K562 (cell line): ENCODE results near the gene PLEKHB1. TPM values are rescaled to one million over a fixed set of nuclear protein-coding genes. Genes with fewer than 3 reads are reported as not detected.

Experiments used
- ARID1B ChIP-seq: fragments of 450-650 bp; IDR thresholded peaks from 2 replicates; pipeline ENCODE4 v1.6.1; 2016; ENCODE audit warnings: antibody characterized with exemption, mild to moderate bottlenecking, inconsistent platforms
- ASH1L ChIP-seq: fragments of 450-650 bp; IDR thresholded peaks from 2 replicates; pipeline ENCODE4 v1.6.1; 2018; ENCODE audit warnings: borderline replicate concordance, mild to moderate bottlenecking, low read depth; ENCODE audit not compliant: partially characterized antibody
- BACH1 ChIP-seq: fragments of 200-800 bp; sonication (Bioruptor generic); IDR thresholded peaks from 2 replicates; pipeline ENCODE4 v1.6.1; 2016; ENCODE audit warnings: missing genetic modification characterization, missing compliant biosample characterization
- BRCA1 ChIP-seq, 2 experiments: fragments of 450-650 bp in 1 of 2; sonication (generic) in 1 of 2; formaldehyde crosslinking in 1 of 2; IDR thresholded peaks; 2 replicates each; pipeline versions ENCODE4 v1.5.0 to v1.6.1; 2017 to 2020; ENCODE audit warnings: mild to moderate bottlenecking in 1 of 2, missing genetic modification reagents in 1 of 2
- CBX1 ChIP-seq: sonication (generic); IDR thresholded peaks from 2 replicates; pipeline ENCODE4 v1.6.1; 2016; ENCODE audit warnings: antibody characterized with exemption, low read depth, mild to moderate bottlenecking
- CBX5 ChIP-seq: IDR thresholded peaks from 2 replicates; pipeline ENCODE4 v1.6.1; 2014; ENCODE audit warnings: low read depth, borderline replicate concordance
- ELK1 ChIP-seq: sonication (generic); formaldehyde crosslinking; IDR thresholded peaks from 2 replicates; pipeline ENCODE4 v1.8.1; 2022; ENCODE audit warnings: missing genetic modification reagents
- GABPB2 ChIP-seq: fragments of 250-450 bp; sonication (Bioruptor Pico); conservative IDR thresholded peaks from 2 replicates; pipeline ENCODE4 v1.5.1; 2021; ENCODE audit warnings: mild to moderate bottlenecking
- GTF2A2 ChIP-seq: IDR thresholded peaks from 2 replicates; pipeline ENCODE4 v1.6.1; 2016; ENCODE audit warnings: mild to moderate bottlenecking, missing genetic modification characterization, missing compliant biosample characterization
- HMG20A ChIP-seq: fragments of 450-650 bp; formaldehyde crosslinking; conservative IDR thresholded peaks from 2 replicates; pipeline ENCODE4 v1.4.0; 2020; ENCODE audit warnings: mild to moderate bottlenecking, mixed read lengths
- HSF4 ChIP-seq: fragments of 250-450 bp; sonication (Bioruptor Pico); IDR thresholded peaks from 2 replicates; pipeline ENCODE4 v2.1.2; 2022; ENCODE audit warnings: mild to moderate bottlenecking, moderate library complexity, borderline replicate concordance
- MECOM ChIP-seq: fragments of 250-450 bp; sonication (Bioruptor Pico); IDR thresholded peaks from 2 replicates; pipeline ENCODE4 v1.8.0; 2022; ENCODE audit warnings: inconsistent platforms
- MXI1 ChIP-seq: IDR thresholded peaks from 2 replicates; pipeline ENCODE4 v1.6.1; 2011; ENCODE audit warnings: low read depth, mild to moderate bottlenecking, improper control_type of control experiment, low read length
- PHTF2 ChIP-seq: fragments of 250-450 bp; sonication (Bioruptor Pico); IDR thresholded peaks from 2 replicates; pipeline ENCODE4 v1.5.0; 2021; ENCODE audit warnings: mild to moderate bottlenecking
- PTBP1 ChIP-seq: fragments of 200-400 bp; formaldehyde crosslinking; IDR thresholded peaks from 2 replicates; pipeline ENCODE4 v1.6.1; 2017; ENCODE audit warnings: low read depth, low read length
- SMAD3 ChIP-seq: fragments of 450-650 bp; formaldehyde crosslinking; conservative IDR thresholded peaks from 2 replicates; pipeline ENCODE4 v1.4.0; 2020; ENCODE audit warnings: mild to moderate bottlenecking
- SPI1 ChIP-seq: IDR thresholded peaks from 2 replicates; pipeline ENCODE4 v1.6.1; 2011; ENCODE audit warnings: low read depth, low read length, control low read depth, borderline replicate concordance
- SRF ChIP-seq, 2 experiments: fragments of 250-450, 450-650 bp in 1 of 2; sonication (Bioruptor Pico) in 1 of 2; sonication (generic) in 1 of 2; formaldehyde crosslinking; IDR thresholded peaks; 2 replicates each; pipeline versions ENCODE4 v1.5.0 to v1.5.1; 2020 to 2022; ENCODE audit warnings: mild to moderate bottlenecking in 1 of 2, missing genetic modification reagents in 1 of 2
- SRSF1 ChIP-seq: fragments of 200-400 bp; formaldehyde crosslinking; IDR thresholded peaks from 2 replicates; pipeline ENCODE4 v1.6.1; 2017; ENCODE audit warnings: mild to moderate bottlenecking, low read depth, low read length, moderate library complexity
- TBL1XR1 ChIP-seq, 2 experiments: IDR thresholded peaks; 2 replicates each; pipeline ENCODE4 v1.6.1; 2012; ENCODE audit warnings: improper control_type of control experiment in 2 of 2, low read length in 2 of 2, mild to moderate bottlenecking in 1 of 2
- ZNF165 ChIP-seq: fragments of 250-450 bp; sonication (Bioruptor Pico); IDR thresholded peaks from 2 replicates; pipeline ENCODE4 v1.4.0; 2020; ENCODE audit warnings: borderline replicate concordance
- ZNF507 ChIP-seq: conservative IDR thresholded peaks from 2 replicates; pipeline ENCODE4 v1.6.1; 2017; ENCODE audit warnings: missing genetic modification characterization, missing compliant biosample characterization
- ZNF644 ChIP-seq: fragments of 200-800 bp; sonication (Bioruptor generic); IDR thresholded peaks from 2 replicates; pipeline ENCODE4 v1.6.1; 2016; ENCODE audit warnings: low read depth, missing genetic modification characterization, missing compliant biosample characterization
- ZNF77 ChIP-seq: fragments of 250-450 bp; sonication (Bioruptor Pico); IDR thresholded peaks from 2 replicates; pipeline ENCODE4 v1.5.0; 2020
- polyA plus RNA-seq, 8 experiments: library from polyadenylated mRNA; depleted of rRNA in 4 of 8; stranded (reverse) in 5 of 8; unstranded in 3 of 8; fragments of >200 nt; fragmentation: Nextera tagmentation in 2 of 8; fragmentation: Illumina TruSeq in 1 of 8; extraction: Ambion mirVana in 2 of 8; extraction: Trizol in 1 of 8; gene quantifications; 2 replicates each; pipeline versions ENCODE4 v1.2.1 to v1.2.3, GENCODE V29; 2011 to 2014; ENCODE audit warnings: inconsistent platforms in 1 of 8, missing spikeins in 1 of 8
- total RNA-seq, 7 experiments: library from RNA; depleted of rRNA in 6 of 7; stranded (reverse); fragments of >200 nt in 6 of 7; fragmentation: Illumina TruSeq in 2 of 7; extraction: Trizol in 2 of 7; gene quantifications; 2 replicates each; pipeline versions ENCODE4 v1.2.1 to v1.2.3, GENCODE V29; 2011 to 2021; ENCODE audit warnings: low replicate concordance in 1 of 7
- TF ChIP-seq, protein P1 (sequence below): fragments of 250-450 bp; sonication (Bioruptor Pico); IDR thresholded peaks from 2 replicates; pipeline ENCODE4 v1.8.0; 2021; ENCODE audit warnings: mild to moderate bottlenecking, moderate library complexity
- TF ChIP-seq, protein P2 (sequence below): fragments of 450-650 bp; IDR thresholded peaks from 2 replicates; pipeline ENCODE4 v1.6.1; 2017; ENCODE audit warnings: antibody characterized with exemption

The PLEKHB1 gene
- total and polyA plus RNA-seq, 9 of the 15 experiments (the other 6 are each of a cell fraction or from before 2014, with no cell fraction given) = 0.07 to 0.62 (median 0.17) TPM; not detected in 2

DNA sequence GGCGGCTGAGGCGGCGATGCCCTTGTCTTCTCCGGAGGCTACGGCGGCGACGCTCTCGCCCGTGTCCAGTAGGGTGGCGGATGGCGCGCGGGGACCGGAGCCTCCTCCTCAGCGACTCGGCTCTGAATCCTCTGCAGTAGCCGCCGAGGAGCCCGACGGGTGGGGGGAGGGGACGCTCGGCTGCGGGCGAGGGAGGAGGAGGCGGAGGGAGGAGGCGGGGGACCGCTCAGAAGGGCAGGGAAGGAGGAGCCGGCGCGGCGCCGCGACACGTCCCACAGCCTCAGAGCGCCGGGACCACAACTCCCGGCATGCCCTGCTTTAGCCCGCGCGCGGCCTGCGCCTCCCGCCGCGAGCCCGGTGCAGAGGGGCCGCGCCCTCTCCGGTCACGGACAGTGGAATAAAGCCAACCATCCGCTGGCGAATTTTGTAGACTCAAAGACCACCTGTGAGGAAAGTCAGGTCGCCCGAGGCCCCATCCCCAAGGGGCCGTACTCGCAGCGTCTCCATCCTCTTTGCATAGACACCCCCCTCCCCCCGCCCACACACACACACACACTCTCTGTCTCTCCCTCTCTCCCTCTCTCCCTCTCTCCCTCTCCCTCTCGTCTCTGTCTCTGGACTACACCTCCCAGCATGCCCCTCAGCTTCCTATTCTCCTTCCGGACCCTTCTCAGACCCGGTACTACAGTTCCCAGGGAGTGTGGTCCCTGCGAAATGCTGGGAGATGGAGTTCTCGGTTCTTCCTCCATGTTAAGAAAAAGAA lies 48.2 kb upstream of the PLEKHB1 start, which contains the start of gene FAM168A (continued):
- TF ChIP-seq MXI1 (no peak), ARID1B (0 out of 2 replicates have a peak, but pooled peaks have one; percentile 6), ELK1 (CRISPR knock-in tag) (no peak), SRSF1 (no peak), ZNF507 (tag) (no peak), ZNF165 (no peak), GABPB2 (no peak), CBX1 (0 out of 2 replicates have a peak, but pooled peaks have one; percentile 42), SPI1 (no peak), HMG20A (CRISPR knock-in tag) (no peak), BACH1 (tag) (peak; percentile 73; the same call in 1 of the 2 replicates), ASH1L (peak; percentile 72), GTF2A2 (no peak), PTBP1 (no peak), ZNF644 (tag) (peak; percentile 84; the same call in 1 of the 2 replicates), TBL1XR1 (IDR thresholded peaks at IDR 0.05; ENCODE audit: low read length in 2 of 2) (peak in 1 of 2 experiments; percentile 21; a peak in 1 of 4 replicates), BRCA1 (IDR thresholded peaks at IDR 0.05) (no peak), BRCA1 (CRISPR knock-in tag; IDR thresholded peaks at IDR 0.05) (no peak), CBX5 (0 out of 2 replicates have a peak, but pooled peaks have one; percentile 53), ZNF77 (CRISPR knock-in tag) (no peak), SRF (CRISPR knock-in tag; IDR thresholded peaks at IDR 0.05) (peak in 1 of 2 experiments; percentile 71; a peak in 1 of 4 replicates), MECOM (no peak), HSF4 (CRISPR knock-in tag) (no peak), SMAD3 (CRISPR knock-in tag) (no peak), PHTF2 (CRISPR knock-in tag) (no peak)
- TF ChIP-seq, protein P1, sequence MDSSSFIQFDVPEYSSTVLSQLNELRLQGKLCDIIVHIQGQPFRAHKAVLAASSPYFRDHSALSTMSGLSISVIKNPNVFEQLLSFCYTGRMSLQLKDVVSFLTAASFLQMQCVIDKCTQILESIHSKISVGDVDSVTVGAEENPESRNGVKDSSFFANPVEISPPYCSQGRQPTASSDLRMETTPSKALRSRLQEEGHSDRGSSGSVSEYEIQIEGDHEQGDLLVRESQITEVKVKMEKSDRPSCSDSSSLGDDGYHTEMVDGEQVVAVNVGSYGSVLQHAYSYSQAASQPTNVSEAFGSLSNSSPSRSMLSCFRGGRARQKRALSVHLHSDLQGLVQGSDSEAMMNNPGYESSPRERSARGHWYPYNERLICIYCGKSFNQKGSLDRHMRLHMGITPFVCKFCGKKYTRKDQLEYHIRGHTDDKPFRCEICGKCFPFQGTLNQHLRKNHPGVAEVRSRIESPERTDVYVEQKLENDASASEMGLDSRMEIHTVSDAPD (CRISPR knock-in tag) = no peak
- TF ChIP-seq, protein P2, sequence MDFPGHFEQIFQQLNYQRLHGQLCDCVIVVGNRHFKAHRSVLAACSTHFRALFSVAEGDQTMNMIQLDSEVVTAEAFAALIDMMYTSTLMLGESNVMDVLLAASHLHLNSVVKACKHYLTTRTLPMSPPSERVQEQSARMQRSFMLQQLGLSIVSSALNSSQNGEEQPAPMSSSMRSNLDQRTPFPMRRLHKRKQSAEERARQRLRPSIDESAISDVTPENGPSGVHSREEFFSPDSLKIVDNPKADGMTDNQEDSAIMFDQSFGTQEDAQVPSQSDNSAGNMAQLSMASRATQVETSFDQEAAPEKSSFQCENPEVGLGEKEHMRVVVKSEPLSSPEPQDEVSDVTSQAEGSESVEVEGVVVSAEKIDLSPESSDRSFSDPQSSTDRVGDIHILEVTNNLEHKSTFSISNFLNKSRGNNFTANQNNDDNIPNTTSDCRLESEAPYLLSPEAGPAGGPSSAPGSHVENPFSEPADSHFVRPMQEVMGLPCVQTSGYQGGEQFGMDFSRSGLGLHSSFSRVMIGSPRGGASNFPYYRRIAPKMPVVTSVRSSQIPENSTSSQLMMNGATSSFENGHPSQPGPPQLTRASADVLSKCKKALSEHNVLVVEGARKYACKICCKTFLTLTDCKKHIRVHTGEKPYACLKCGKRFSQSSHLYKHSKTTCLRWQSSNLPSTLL = no peak
